Heart left ventricle (tissue), 13 donors: Measurements from ENCODE around the gene GTPBP3.

Source experiments
- CTCF ChIP-seq, 12 donors: fragments of 200-600 bp; sonication (generic) in 4 of 12; IDR thresholded peaks; one replicate each; pipeline versions ENCODE4 v1.5.0 to v1.8.0; 2018 to 2022; ENCODE audit warnings: antibody characterized with exemption in 12 of 12, mild to moderate bottlenecking in 5 of 12
- POLR2A ChIP-seq, 2 donors: fragments of 450-650 bp; IDR thresholded peaks; one replicate each; pipeline ENCODE4 v1.6.1; 2017; ENCODE audit warnings: antibody characterized with exemption in 2 of 2, mild to moderate bottlenecking in 2 of 2, moderate library complexity in 2 of 2
- donor health status: ischemic (EF 13 %, LVEDD 7.1; RV severe dilation, severe dysfunction).
- donor health status: DM: no; HTN: yes; CAD: no.
- donor health status: DM: no; HTN: no; CAD: no.
- donor health status: ischemic (EF 25% LVEDD 6.9; RV normal size, moderate dysfunction).
- donor health status: ischemic (EF 25% LVEDD 5.7; RV mildly dilated, moderate dysfunction).
- donor health status: ischemic (EF 35%, LVEDD 5.7; RV mildly dilated, moderate dysfunction).
- donor health status: nonischemic (EF 11% LVEDD 7.7; RV severe dilation, severe dysfunction).
- donor health status: DM: yes; HTN: yes; CAD: no.
- donor health status: PGD.
- donor health status: ischemic (EF 29% LVEDD 5.4; RV normal size, mild dysfunction).
- donor health status: nonischemic (EF 23%, LVEDD 6.1; RV moderate dilation, normal function).

- TF ChIP-seq CTCF (IDR thresholded peaks at IDR 0.05) (no peak), POLR2A (IDR thresholded peaks at IDR 0.05) (no peak)
These were observed 14.6 kb downstream of the GTPBP3 start for GRCh38 chr19:17351815-17352435.
